WTC11 (cell line): Measurements from ENCODE around the gene GPR150. TPM values are rescaled to one million over a fixed set of nuclear protein-coding genes. Genes with fewer than 3 reads are reported as not detected.
A peak's percentile ranks its signal among the peaks of the same experiment; 100 is the strongest.

ENCODE experiments used
- ATAC-seq: fragments of 200-7000 bp; cut with Tn5 transposase; 2 replicates; pipeline ENCODE4 v1.10.0; 2021; ENCODE audit warnings: mild to moderate bottlenecking, moderate library complexity
- CTCF ChIA-PET: fragments of 300-600 bp; sonication (Branson Sonifier 250); formaldehyde crosslinking; loops from one replicate; lab custom pipeline; 2021; ENCODE audit warnings: antibody characterized with exemption; lab: Charles Lee
- POLR2A ChIA-PET: fragments of 350-600 bp; sonication (Branson Sonifier 250); formaldehyde crosslinking; loops from one replicate; lab custom pipeline; 2021; ENCODE audit warnings: antibody characterized with exemption; lab: Charles Lee
- DNase-seq: peaks from one replicate; pipeline ENCODE4 v3.0.0; 2021; ENCODE audit warnings: low spot score
- H3K27ac Mint-ChIP-seq: 2 replicates; pipeline ENCODE4 v1.8.0; 2021; ENCODE audit warnings: mixed read lengths
- H3K27me3 Mint-ChIP-seq: 2 replicates; pipeline ENCODE4 v1.8.0; 2021; ENCODE audit warnings: low read depth, mild to moderate bottlenecking, moderate library complexity, mixed read lengths
- H3K36me3 Mint-ChIP-seq: 2 replicates; pipeline ENCODE4 v1.8.0; 2021; ENCODE audit warnings: mixed read lengths
- H3K4me1 Mint-ChIP-seq: 2 replicates; pipeline ENCODE4 v1.8.0; 2022; ENCODE audit warnings: mixed read lengths
- H3K4me3 Mint-ChIP-seq: 2 replicates; pipeline ENCODE4 v1.8.0; 2021; ENCODE audit warnings: mild to moderate bottlenecking, moderate library complexity, mixed read lengths
- H3K9me3 Mint-ChIP-seq: 2 replicates; pipeline ENCODE4 v1.8.0; 2021; ENCODE audit warnings: mixed read lengths
- ATF3 ChIP-seq: sonication (generic); formaldehyde crosslinking; conservative IDR thresholded peaks from 2 replicates; pipeline ENCODE4 v1.8.1; 2022; ENCODE audit warnings: mild to moderate bottlenecking, missing genetic modification reagents
- CBFB ChIP-seq: sonication (generic); formaldehyde crosslinking; IDR thresholded peaks from 2 replicates; pipeline ENCODE4 v1.8.1; 2022; ENCODE audit warnings: mild to moderate bottlenecking, low read depth, missing genetic modification reagents
- CDX4 ChIP-seq: fragments of 250-450 bp; sonication (Bioruptor Pico); IDR thresholded peaks from 2 replicates; pipeline ENCODE4 v1.9.0; 2021; ENCODE audit warnings: moderate library complexity, mild to moderate bottlenecking, inconsistent platforms, borderline replicate concordance
- ETV6 ChIP-seq: sonication (generic); formaldehyde crosslinking; IDR thresholded peaks from 2 replicates; pipeline ENCODE4 v1.8.1; 2022; ENCODE audit warnings: mild to moderate bottlenecking, missing genetic modification reagents
- HMGA2 ChIP-seq: fragments of 250-450 bp; sonication (Bioruptor Pico); IDR thresholded peaks from 2 replicates; pipeline ENCODE4 v1.4.0; 2021; ENCODE audit warnings: mild to moderate bottlenecking, moderate library complexity
- IRF1 ChIP-seq: sonication (generic); formaldehyde crosslinking; IDR thresholded peaks from 2 replicates; pipeline ENCODE4 v1.8.0; 2023; ENCODE audit warnings: missing genetic modification reagents
- JUN ChIP-seq: sonication (generic); formaldehyde crosslinking; IDR thresholded peaks from 2 replicates; pipeline ENCODE4 v1.8.0; 2023; ENCODE audit warnings: mild to moderate bottlenecking, missing genetic modification reagents
- MAX ChIP-seq: sonication (generic); formaldehyde crosslinking; IDR thresholded peaks from 2 replicates; pipeline ENCODE4 v1.8.0; 2022; ENCODE audit warnings: mild to moderate bottlenecking, missing genetic modification reagents
- MLX ChIP-seq: sonication (generic); formaldehyde crosslinking; IDR thresholded peaks from 2 replicates; pipeline ENCODE4 v1.8.1; 2023; ENCODE audit warnings: mild to moderate bottlenecking, missing genetic modification reagents, moderate library complexity
- NR1H2 ChIP-seq: sonication (generic); formaldehyde crosslinking; IDR thresholded peaks from 2 replicates; pipeline ENCODE4 v1.9.0; 2021; ENCODE audit warnings: mild to moderate bottlenecking, moderate library complexity, missing genetic modification reagents
- NR2C2 ChIP-seq: sonication (generic); formaldehyde crosslinking; IDR thresholded peaks from 2 replicates; pipeline ENCODE4 v1.8.0; 2022; ENCODE audit warnings: mild to moderate bottlenecking, missing genetic modification reagents
- NR3C1 ChIP-seq: sonication (generic); formaldehyde crosslinking; conservative IDR thresholded peaks from 2 replicates; pipeline ENCODE4 v1.8.1; 2023; ENCODE audit warnings: low read depth, mild to moderate bottlenecking, missing genetic modification reagents
- RELA ChIP-seq: sonication (generic); formaldehyde crosslinking; IDR thresholded peaks from 2 replicates; pipeline ENCODE4 v1.8.1; 2022; ENCODE audit warnings: missing genetic modification reagents, mild to moderate bottlenecking, borderline replicate concordance
- RORB ChIP-seq: fragments of 250-450 bp; sonication (Bioruptor Pico); IDR thresholded peaks from 2 replicates; pipeline ENCODE4 v1.9.0; 2021; ENCODE audit warnings: mild to moderate bottlenecking
- SMAD3 ChIP-seq: sonication (generic); formaldehyde crosslinking; IDR thresholded peaks from 2 replicates; pipeline ENCODE4 v1.8.0; 2022; ENCODE audit warnings: missing genetic modification reagents, mild to moderate bottlenecking, borderline replicate concordance
- USF2 ChIP-seq: sonication (generic); formaldehyde crosslinking; IDR thresholded peaks from 2 replicates; pipeline ENCODE4 v1.8.1; 2023; ENCODE audit warnings: mild to moderate bottlenecking, missing genetic modification reagents, moderate library complexity
- ZNF281 ChIP-seq: sonication (generic); formaldehyde crosslinking; IDR thresholded peaks from 2 replicates; pipeline ENCODE4 v1.8.0; 2023; ENCODE audit warnings: mild to moderate bottlenecking, missing genetic modification reagents
- total RNA-seq: library from RNA; stranded (reverse); gene quantifications from 3 replicates; pipeline ENCODE4 v1.2.3, GENCODE V29; 2021

The GPR150 gene
- total RNA-seq, 1 experiment from 2014 or later = 0.13 TPM

- no peak for ATAC-seq
- Mint-ChIP-seq H3K27ac (no peak overlapping the region), H3K4me3 (no peak overlapping the region), H3K4me1 (no peaks in the 10 kb centered on the region), H3K27me3 (no peaks in the 10 kb centered on the region), H3K36me3 (no peaks in the 10 kb centered on the region; the same call in 1 of the 2 replicates), H3K9me3 (no peaks in the 10 kb centered on the region)
- TF ChIP-seq JUN (CRISPR knock-in tag) = no peak
- TF ChIP-seq NR3C1 (CRISPR knock-in tag) = no peak
- no peak for TF ChIP-seq SMAD3 (CRISPR knock-in tag)
- TF ChIP-seq ETV6 (CRISPR knock-in tag) = no peak
- no peak for TF ChIP-seq MLX (CRISPR knock-in tag)
- TF ChIP-seq NR1H2 (CRISPR knock-in tag) = no peak
- TF ChIP-seq HMGA2 = no peak
- TF ChIP-seq ZNF281 (CRISPR knock-in tag) = no peak
- no peak for TF ChIP-seq MAX (CRISPR knock-in tag)
- no peak for TF ChIP-seq CBFB
- TF ChIP-seq USF2 (CRISPR knock-in tag) = no peak
- no peak for TF ChIP-seq RELA (CRISPR knock-in tag)
- TF ChIP-seq RORB (CRISPR knock-in tag) = no peak
- no peak for TF ChIP-seq NR2C2 (CRISPR knock-in tag)
- ChIA-PET POLR2A (no interaction called here), CTCF (no interaction called here)
- no peak for DNase-seq
Observed at GRCh38 chr5:95595289-95595931, 24.5 kb upstream of the GPR150 start.

GRCh38 chr5:95599252-95599651 is 20.6 kb upstream of the GPR150 start:
- POLR2A ChIA-PET = no interaction called here
- peak; percentile 71 for ATAC-seq
- H3K4me3 Mint-ChIP-seq = no peak overlapping the region

More at GRCh38 chr5:95599252-95599651, 20.6 kb upstream of the GPR150 start:
- Mint-ChIP-seq H3K27ac (no peak overlapping the region), H3K4me1 (no peaks in the 10 kb centered on the region), H3K9me3 (no peaks in the 10 kb centered on the region), H3K36me3 (no peaks in the 10 kb centered on the region), H3K27me3 (no peaks in the 10 kb centered on the region)
- no peak for TF ChIP-seq IRF1
- no peak for TF ChIP-seq ATF3 (CRISPR knock-in tag)
- TF ChIP-seq CDX4 (CRISPR knock-in tag) = no peak
- CTCF ChIA-PET = interaction anchor here (0.7 kb wide), 1 partner anchor 44 kb away, joined by 3 read pairs; the partner anchor contains the start of genes ARSK and SKIC3
- DNase-seq = no peak
